ENCODE measurements around the gene ETNK2. TPM values are rescaled to one million over a fixed set of nuclear protein-coding genes. Genes with fewer than 3 reads are reported as not detected.

ETNK2 gene
- total and polyA plus RNA-seq, 2 donors (not counting 1 experiment from before 2014, with no cell fraction given) = 0.49 to 2.8 TPM

DNA sequence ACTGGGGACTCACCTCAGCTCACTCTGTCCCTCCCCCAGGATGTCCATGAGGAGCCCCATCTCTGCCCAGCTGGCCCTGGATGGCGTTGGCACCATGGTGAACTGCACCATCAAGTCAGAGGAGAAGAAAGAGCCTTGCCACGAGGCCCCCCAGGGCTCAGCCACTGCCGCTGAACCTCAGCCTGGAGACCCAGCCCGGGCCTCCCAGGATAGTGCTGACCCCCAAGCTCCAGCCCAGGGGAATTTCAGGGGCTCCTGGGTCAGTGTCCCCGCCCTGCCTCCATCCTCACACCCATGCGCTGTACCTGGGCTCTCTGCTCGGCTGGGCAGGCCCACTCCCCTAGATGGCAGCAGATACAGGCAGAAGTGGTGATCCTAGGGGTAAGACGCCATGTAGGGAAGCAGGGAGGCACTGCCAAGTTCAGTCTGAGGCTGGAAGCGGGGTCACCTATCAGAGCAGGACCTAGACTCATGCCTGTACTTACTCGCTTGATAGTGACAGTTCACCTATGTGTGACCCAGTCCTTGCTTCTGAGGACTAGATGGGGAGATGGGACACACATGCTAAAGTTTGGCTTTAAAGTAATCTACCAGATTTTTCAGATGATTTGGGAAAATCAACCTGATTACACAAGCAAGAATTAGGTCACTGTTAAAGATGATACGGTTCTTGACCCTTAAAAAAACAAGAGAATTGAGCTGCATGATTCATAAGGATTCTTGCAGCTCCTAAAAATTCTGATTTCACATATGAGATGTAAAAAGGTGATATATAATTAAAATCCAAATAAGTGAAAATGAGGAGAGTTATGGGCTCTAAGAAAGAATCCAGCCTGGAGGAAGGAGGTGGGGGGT lies 38.7 kb downstream of the ETNK2 start:
- ChIA-PET CTCF (no interaction called here), POLR2A (no interaction called here)
- TF ChIP-seq, protein P1, sequence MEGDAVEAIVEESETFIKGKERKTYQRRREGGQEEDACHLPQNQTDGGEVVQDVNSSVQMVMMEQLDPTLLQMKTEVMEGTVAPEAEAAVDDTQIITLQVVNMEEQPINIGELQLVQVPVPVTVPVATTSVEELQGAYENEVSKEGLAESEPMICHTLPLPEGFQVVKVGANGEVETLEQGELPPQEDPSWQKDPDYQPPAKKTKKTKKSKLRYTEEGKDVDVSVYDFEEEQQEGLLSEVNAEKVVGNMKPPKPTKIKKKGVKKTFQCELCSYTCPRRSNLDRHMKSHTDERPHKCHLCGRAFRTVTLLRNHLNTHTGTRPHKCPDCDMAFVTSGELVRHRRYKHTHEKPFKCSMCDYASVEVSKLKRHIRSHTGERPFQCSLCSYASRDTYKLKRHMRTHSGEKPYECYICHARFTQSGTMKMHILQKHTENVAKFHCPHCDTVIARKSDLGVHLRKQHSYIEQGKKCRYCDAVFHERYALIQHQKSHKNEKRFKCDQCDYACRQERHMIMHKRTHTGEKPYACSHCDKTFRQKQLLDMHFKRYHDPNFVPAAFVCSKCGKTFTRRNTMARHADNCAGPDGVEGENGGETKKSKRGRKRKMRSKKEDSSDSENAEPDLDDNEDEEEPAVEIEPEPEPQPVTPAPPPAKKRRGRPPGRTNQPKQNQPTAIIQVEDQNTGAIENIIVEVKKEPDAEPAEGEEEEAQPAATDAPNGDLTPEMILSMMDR (IDR thresholded peaks at IDR 0.05) = no peak
- no peak for TF ChIP-seq EZH2 (IDR thresholded peaks at IDR 0.05; ENCODE audit: borderline replicate concordance, insufficient read depth, low read depth, low read length, poor library complexity, severe bottlenecking)
- Histone ChIP-seq H3K4me2 (replicated peaks; ENCODE audit: low read depth, low read length, poor library complexity, severe bottlenecking) (no peak overlapping the region), H3K36me3 (replicated peaks in 1 of 2; ENCODE audit: control extremely low read depth in 1 of 2, control insufficient read depth in 1 of 2, extremely low read depth in 1 of 2, insufficient read depth in 2 of 2, low read length in 1 of 2) (no peaks in the 10 kb centered on the region), H3K9me3 (ENCODE audit: control extremely low read depth in 1 of 3, control insufficient read depth in 2 of 3, insufficient read depth in 1 of 3, low read length in 2 of 3) (no peaks in the 10 kb centered on the region), H2AFZ (ENCODE audit: insufficient read depth, low read depth, low read length, poor library complexity, severe bottlenecking) (no peak overlapping the region), H3K4me3 (ENCODE audit: control extremely low read depth in 1 of 5, extremely low read depth in 1 of 5, insufficient read depth in 1 of 5, low read depth in 2 of 5, low read length in 4 of 5) (no peak overlapping the region), H3K79me2 (ENCODE audit: control insufficient read depth, insufficient read depth, low read length) (no peaks in the 10 kb centered on the region), H3K27ac (ENCODE audit: low read length in 2 of 2) (no peak overlapping the region), H4K20me1 (ENCODE audit: control insufficient read depth, insufficient read depth, low read length, poor library complexity, severe bottlenecking) (no peaks in the 10 kb centered on the region), H3K27me3 (replicated peaks in 1 of 4; ENCODE audit: control extremely low read depth in 1 of 4, control insufficient read depth in 3 of 4, insufficient read depth in 4 of 4, low read length in 3 of 4) (no peaks in the 10 kb centered on the region), H3K4me1 (ENCODE audit: control insufficient read depth in 2 of 2, insufficient read depth in 2 of 2, low read length in 2 of 2) (no peaks in the 10 kb centered on the region), H3K9ac (ENCODE audit: low read length) (no peak overlapping the region)
- intact Hi-C loops (cut with micrococcal nuclease) = no loop called here
- peaks cover 6% of the 10 kb centered on the region for H3K27me3 Mint-ChIP-seq
- DNase-seq (no peak), ATAC-seq (ENCODE audit: low read depth) (no peak)
- H3K27ac Mint-ChIP-seq = peak overlapping the region; percentile 15
- peaks cover 3% of the 10 kb centered on the region for H3K4me1 Mint-ChIP-seq
- no peak overlapping the region for H3K4me3 Mint-ChIP-seq
- no peaks in the 10 kb centered on the region for H3K9me3 Mint-ChIP-seq (ENCODE audit: insufficient read depth)
- 73% methylated on average over 10 of the region's 11 CpGs for WGBS (ENCODE audit: insufficient coverage)

- CTCF ChIA-PET = no interaction called here
- Mint-ChIP-seq H3K4me1 (peaks cover 3% of the 10 kb centered on the region), H3K27me3 (peaks cover 6% of the 10 kb centered on the region), H3K4me3 (no peak overlapping the region), H3K9me3 (ENCODE audit: insufficient read depth) (no peaks in the 10 kb centered on the region), H3K27ac (no peak overlapping the region)
- no peak for TF ChIP-seq EZH2 (IDR thresholded peaks at IDR 0.05; ENCODE audit: borderline replicate concordance, insufficient read depth, low read depth, low read length, poor library complexity, severe bottlenecking)
- TF ChIP-seq, protein P1 (IDR thresholded peaks at IDR 0.05) = no peak
- H3K27me3 ChIP-seq (replicated peaks in 1 of 4; ENCODE audit: control extremely low read depth in 1 of 4, control insufficient read depth in 3 of 4, insufficient read depth in 4 of 4, low read length in 3 of 4) = peaks cover 0 to 5% (median 0%) of the 10 kb centered on the region in 4 experiments
- WGBS (ENCODE audit: insufficient coverage) = 96% methylated on average over 4 of the region's 5 CpGs
- ATAC-seq (ENCODE audit: low read depth) = no peak
- no peaks in the 10 kb centered on the region for H3K36me3 ChIP-seq (replicated peaks in 1 of 2; ENCODE audit: control extremely low read depth in 1 of 2, control insufficient read depth in 1 of 2, extremely low read depth in 1 of 2, insufficient read depth in 2 of 2, low read length in 1 of 2)
- H3K4me3 ChIP-seq (ENCODE audit: control extremely low read depth in 1 of 5, extremely low read depth in 1 of 5, insufficient read depth in 1 of 5, low read depth in 2 of 5, low read length in 4 of 5) = no peak overlapping the region
- H3K79me2 ChIP-seq (ENCODE audit: control insufficient read depth, insufficient read depth, low read length) = no peaks in the 10 kb centered on the region
- intact Hi-C loops (cut with micrococcal nuclease) = no loop called here
- no peaks in the 10 kb centered on the region for H4K20me1 ChIP-seq (ENCODE audit: control insufficient read depth, insufficient read depth, low read length, poor library complexity, severe bottlenecking)
- H3K9me3 ChIP-seq (ENCODE audit: control extremely low read depth in 1 of 3, control insufficient read depth in 2 of 3, insufficient read depth in 1 of 3, low read length in 2 of 3) = no peaks in the 10 kb centered on the region
- H3K9ac ChIP-seq (ENCODE audit: low read length) = no peak overlapping the region
- POLR2A ChIA-PET = interaction anchor here (0.7 kb wide), 1 partner anchor 325 kb away, joined by 3 read pairs; no protein-coding TSS in a partner anchor
- DNase-seq = no peak
- no peak overlapping the region for H2AFZ ChIP-seq (ENCODE audit: insufficient read depth, low read depth, low read length, poor library complexity, severe bottlenecking)
- H3K27ac ChIP-seq (ENCODE audit: low read length in 2 of 2) = no peak overlapping the region
- H3K4me1 ChIP-seq (ENCODE audit: control insufficient read depth in 2 of 2, insufficient read depth in 2 of 2, low read length in 2 of 2) = no peaks in the 10 kb centered on the region
- H3K4me2 ChIP-seq (replicated peaks; ENCODE audit: low read depth, low read length, poor library complexity, severe bottlenecking) = no peak overlapping the region
Measured at GRCh38 chr1:204110894-204111633, 40.8 kb downstream of the ETNK2 start.
